OCI-LY1 (cell line): Measurements from ENCODE around the gene SSTR4.

Experiments
- CTCF ChIP-seq: fragments of 200-600 bp; sonication (generic), shearing (Covaris generic); IDR thresholded peaks from 2 replicates; pipeline ENCODE4 v1.5.1; 2017; ENCODE audit warnings: mild to moderate bottlenecking, antibody characterized with exemption, low read length, moderate library complexity, mixed read lengths
- EZH2 ChIP-seq: fragments of 200-600 bp; sonication (generic), shearing (Covaris generic); IDR thresholded peaks from 2 replicates; pipeline ENCODE4 v1.8.0; 2017; ENCODE audit warnings: borderline replicate concordance, mixed run types, mild to moderate bottlenecking, antibody characterized with exemption, low read length, moderate library complexity, mixed read lengths

- TF ChIP-seq EZH2, result no peak
- TF ChIP-seq CTCF, result no peak
Observed at GRCh38 chr20:23077277-23077676, 42.2 kb downstream of the SSTR4 start.
